ENCODE data around the gene MPL.

DNA sequence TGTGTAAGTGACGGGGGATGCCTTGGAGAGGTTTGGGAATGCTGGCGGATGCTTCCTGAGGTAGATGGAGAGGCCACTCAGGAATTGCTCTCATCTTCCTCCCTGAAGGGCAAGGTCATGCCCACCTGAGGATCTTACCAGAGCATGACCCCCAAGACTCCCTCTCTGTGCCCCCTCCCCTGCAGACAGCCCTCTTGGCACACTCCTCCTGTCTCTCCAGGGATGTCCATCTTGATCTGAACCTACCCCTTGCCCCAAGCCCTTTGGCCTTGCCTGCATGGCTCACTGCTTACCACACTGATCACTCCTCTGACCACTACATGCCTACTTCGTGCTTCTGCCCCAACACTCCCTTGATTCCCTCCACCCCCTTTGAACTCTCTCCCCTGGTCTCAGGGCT is 17.9 kb upstream of the MPL start:
- TF ChIP-seq, protein P1, sequence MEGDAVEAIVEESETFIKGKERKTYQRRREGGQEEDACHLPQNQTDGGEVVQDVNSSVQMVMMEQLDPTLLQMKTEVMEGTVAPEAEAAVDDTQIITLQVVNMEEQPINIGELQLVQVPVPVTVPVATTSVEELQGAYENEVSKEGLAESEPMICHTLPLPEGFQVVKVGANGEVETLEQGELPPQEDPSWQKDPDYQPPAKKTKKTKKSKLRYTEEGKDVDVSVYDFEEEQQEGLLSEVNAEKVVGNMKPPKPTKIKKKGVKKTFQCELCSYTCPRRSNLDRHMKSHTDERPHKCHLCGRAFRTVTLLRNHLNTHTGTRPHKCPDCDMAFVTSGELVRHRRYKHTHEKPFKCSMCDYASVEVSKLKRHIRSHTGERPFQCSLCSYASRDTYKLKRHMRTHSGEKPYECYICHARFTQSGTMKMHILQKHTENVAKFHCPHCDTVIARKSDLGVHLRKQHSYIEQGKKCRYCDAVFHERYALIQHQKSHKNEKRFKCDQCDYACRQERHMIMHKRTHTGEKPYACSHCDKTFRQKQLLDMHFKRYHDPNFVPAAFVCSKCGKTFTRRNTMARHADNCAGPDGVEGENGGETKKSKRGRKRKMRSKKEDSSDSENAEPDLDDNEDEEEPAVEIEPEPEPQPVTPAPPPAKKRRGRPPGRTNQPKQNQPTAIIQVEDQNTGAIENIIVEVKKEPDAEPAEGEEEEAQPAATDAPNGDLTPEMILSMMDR (IDR thresholded peaks at IDR 0.05) = no peak
- no peak for TF ChIP-seq POLR2AphosphoS5 (IDR thresholded peaks at IDR 0.05)
- TF ChIP-seq POLR2A (IDR thresholded peaks at IDR 0.05) = no peak
- TF ChIP-seq EP300 (IDR thresholded peaks at IDR 0.05) = no peak
